ENCODE data around the gene FETUB.

The FETUB gene

DNA sequence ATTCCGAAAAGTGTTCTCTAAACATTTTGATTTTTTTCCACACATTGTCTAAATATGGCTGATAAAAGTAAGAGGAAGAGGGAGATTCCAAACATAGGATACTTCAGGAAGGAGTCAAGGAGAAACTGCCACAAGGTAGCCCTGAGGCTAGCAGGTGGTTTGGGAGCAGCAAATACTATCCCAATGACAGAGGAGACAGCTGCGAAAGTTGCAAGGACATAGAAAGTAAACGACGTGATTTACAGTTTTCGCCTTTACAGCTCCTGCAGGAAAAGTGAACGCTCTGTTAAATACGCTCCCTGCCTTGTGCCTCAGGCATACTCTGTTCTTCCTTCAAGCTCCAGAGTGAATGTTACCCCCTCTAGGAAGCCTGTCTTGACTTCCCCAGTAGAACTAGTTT is 3.7 kb upstream of the FETUB start:
- no peak for FAIRE-seq

DNA sequence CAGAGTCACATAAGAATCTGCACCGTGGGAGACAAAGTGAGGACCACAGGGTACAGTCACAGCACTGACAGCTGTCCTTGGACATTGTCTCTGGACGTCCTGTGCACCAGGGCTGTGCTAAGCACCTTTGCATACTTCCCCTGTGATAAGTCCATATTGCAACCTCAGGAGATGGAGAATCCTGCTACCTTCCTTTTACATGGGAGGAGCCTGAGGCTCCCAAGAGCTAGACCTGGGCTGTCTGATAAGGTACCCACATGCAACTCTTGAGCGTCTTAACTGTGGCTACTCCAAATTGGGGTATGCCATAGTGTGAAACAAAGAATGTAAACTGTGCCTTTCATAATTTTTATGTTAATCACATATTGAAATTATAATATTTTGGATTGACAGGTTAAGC is 2.5 kb upstream of the FETUB start:
- no peak for FAIRE-seq

- no peak for FAIRE-seq
These were observed 1.9 kb upstream of the FETUB start for GRCh38 chr3:186638259-186638658.

DNA sequence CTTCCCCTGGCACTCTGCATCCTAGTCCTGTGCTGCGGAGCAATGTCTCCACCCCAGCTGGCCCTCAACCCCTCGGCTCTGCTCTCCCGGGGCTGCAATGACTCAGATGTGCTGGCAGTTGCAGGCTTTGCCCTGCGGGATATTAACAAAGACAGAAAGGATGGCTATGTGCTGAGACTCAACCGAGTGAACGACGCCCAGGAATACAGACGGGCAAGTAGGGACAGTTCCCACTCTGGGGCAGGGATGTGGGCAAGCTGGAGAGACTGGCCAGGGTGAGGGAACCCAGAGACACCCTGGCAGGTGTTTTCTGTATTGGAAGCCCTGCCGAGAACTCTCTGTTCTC is 247 bp downstream of the FETUB start:
- no peak for FAIRE-seq

GRCh38 chr3:186640929-186641328 is 730 bp downstream of the FETUB start:
- no peak for FAIRE-seq

DNA sequence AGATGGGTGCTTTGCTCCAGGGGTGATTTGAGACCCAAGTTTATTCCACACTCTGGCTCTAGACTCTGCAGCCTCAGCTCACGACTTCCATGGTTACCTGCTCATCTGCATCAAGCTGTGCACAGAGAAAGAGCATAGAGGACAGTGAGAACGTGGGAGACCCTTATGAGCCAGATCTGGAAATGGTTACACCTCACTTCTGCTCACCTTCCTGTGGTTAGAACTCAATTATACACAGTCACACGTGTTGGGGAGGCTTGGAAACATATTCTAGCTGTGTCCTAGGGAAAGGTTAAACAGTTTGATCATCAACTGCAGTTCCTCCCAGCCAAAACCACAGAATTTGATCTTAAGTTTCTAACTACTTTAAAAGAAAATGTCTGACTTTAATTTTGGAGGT is 1.8 kb downstream of the FETUB start:
- FAIRE-seq, result no peak

DNA sequence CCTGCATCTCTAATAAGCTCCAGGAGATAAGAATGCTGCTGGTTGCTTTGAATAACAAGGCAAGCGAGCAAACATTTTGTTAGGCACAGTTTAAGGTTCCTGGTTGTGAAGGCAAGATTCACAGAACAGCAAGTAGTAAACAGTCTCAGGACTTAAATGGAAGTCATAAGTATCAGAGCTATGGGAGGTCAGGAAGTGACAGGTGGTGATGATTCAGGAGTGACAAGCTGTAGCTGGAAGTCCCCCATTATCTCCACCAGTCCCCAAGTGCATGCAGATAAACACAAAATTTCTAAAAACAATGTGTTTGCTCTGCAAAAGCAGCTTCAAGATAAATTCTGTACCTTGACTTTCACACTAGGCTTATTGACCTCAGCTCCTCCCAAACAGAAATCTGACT is 3.3 kb downstream of the FETUB start:
- FAIRE-seq, result no peak

DNA sequence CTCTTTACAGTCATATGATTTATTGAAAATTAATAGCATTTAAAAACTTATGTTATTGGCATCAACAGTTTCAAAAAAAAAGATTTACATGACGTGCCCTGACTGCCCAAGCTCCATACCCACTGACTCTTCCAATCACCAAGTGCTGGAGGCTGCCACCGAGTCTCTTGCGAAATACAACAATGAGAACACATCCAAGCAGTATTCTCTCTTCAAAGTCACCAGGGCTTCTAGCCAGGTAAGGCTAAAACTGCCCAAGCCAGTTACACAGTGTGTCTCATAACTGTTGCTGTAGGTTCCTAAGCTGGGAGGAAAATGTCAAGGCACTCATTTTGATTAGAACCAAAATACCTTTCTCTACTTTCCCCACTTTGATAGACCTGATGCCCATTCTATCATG is 4.5 kb downstream of the FETUB start:
- no peak for FAIRE-seq

- FAIRE-seq, result no peak
These were observed 5.9 kb downstream of the FETUB start for GRCh38 chr3:186646106-186646505.

DNA sequence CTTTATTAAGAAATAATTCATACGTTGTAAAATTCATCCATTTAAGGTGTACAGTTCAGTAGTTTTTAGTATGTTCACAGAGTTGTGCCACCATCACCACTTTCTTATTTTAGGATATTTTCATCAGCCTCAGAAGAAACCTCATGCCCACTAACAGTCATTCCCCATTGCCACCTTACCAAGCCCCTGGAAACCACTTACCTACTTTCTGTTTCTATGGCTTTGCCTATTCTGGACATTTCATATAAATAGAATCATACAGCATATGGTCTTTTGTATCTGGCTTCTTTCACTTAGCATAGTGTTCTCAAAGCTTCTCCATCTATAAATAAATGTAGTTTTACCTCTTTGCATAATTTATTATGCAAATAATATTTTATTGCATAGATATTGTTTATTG is 6.6 kb downstream of the FETUB start:
- FAIRE-seq, result no peak

GRCh38 chr3:186648851-186649250 is 8.7 kb downstream of the FETUB start:
- no peak for FAIRE-seq

DNA sequence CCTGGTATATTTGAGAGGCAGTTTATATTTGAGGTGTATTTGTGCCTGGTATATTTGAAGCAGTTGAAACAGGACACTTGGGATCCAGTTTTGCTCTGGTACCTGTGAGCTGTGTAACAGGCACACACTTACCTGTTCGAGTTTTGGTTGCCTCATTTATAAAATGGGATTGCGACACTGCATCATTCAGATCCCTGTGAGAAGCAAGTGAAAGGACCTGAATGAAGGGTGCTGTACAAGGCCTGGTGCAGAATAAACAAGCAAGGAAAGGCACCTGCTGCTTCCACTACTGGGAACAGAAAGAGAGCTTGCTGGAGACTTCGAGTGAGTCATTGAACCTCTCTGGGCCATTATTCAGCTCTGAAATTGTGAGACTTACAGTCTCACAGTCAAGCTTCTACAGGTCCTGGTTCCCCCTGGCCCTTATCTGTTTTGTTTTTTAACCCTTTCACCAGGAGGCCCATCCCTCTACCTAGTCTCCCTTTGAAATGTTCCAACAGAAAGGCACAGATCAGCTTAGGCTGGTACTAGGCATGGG is 11.5 kb downstream of the FETUB start:
- no peak for FAIRE-seq

- FAIRE-seq, result no peak
These were observed 13.0 kb downstream of the FETUB start for GRCh38 chr3:186653080-186653707.

- no peak for FAIRE-seq
These were observed 13.8 kb downstream of the FETUB start for GRCh38 chr3:186653984-186654383.

DNA sequence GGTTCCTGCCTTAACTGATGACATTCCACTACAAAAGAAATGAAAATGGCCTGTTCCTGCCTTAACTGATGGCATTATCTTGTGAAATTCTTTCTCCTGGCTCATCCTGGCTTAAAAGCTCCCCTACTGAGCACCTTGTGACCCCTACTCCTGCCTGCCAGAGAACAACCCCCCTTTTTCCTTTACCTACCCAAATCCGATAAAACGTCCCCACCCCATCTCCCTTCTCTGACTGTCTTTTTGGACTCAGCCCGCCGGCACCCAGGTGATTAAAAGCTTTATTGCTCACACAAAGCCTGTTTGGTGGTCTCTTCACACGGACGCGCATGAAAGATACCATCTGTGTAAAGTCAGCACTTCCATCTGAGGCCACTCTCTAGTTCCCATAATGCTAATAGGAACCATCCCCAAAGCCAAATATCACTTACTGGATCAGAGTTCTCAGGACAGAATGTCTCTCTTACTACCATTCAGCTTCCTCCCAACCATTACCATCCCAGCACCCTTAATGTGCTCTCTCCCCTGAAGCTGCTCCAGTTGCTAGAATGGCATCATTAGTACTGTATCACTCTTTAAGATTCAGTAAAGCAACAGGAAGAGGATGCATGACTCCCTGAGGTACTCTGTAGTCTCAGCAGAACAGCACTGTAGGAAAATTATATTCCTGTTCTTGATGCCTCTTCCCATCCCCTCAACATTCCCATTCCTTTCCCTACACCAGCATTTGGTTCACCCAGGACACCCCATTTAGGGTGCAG is 23.3 kb downstream of the FETUB start:
- FAIRE-seq, result no peak

GRCh38 chr3:186664119-186664495 is 23.9 kb downstream of the FETUB start:
- FAIRE-seq, result no peak

- no peak for FAIRE-seq
These were observed 24.3 kb downstream of the FETUB start for GRCh38 chr3:186664506-186664905.

DNA sequence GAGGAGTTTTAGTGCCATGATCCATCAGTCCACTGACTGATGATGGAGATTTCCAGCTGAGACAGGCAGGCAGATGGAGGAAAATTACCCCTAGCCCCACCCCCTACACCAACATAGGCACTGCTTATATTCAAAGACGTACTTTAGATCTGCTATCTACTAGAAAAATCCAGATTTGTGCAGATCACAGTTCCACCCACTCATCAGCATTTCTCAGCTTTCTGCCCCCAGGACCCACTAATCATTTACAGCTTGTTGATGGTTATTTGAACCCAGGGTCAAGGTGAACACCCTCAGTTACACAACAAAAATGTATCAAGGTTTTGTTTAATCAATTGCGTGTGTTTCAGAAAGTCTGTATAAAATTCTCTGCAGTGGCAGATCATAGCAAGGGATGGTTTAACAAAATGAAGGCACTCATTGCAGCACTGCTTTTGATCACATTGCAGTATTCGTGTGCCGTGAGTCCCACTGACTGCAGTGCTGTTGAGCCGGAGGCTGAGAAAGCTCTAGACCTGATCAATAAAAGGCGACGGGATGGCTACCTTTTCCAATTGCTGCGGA is 25.5 kb downstream of the FETUB start, which contains the start of gene HRG:
Gene HRG, plus strand, starts transcription at position 390 of the 564 bp plus-strand sequence. Its CDS starts 18 bp downstream, at position 408.
- FAIRE-seq, result no peak

GRCh38 chr3:186668426-186668825 is 28.2 kb downstream of the FETUB start:
- no peak for FAIRE-seq

GRCh38 chr3:186669378-186670084 is 29.3 kb downstream of the FETUB start:
- FAIRE-seq, result no peak

DNA sequence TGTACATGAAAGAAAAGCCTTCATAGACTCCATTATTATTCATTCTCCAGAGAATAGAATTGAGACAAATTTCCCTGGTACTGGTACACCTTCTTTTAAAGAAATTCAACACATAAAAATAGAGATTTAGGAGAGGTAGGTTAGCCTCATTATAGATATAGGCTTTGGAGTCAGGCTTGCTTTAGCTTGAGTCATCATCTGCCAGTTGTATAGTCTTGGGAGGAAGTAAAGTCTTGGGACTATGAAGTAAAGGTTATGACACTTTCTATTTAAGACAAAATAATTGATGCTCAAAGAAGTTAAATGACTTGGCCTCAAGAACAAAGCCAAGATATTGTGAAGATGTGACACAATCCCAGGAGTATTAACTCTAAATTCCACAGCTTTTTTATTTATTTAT is 30.0 kb downstream of the FETUB start:
- FAIRE-seq, result no peak

GRCh38 chr3:186671051-186671450 is 30.9 kb downstream of the FETUB start:
- FAIRE-seq, result peak; percentile 71

- no peak for FAIRE-seq
These were observed 38.4 kb downstream of the FETUB start for GRCh38 chr3:186678604-186679003.

DNA sequence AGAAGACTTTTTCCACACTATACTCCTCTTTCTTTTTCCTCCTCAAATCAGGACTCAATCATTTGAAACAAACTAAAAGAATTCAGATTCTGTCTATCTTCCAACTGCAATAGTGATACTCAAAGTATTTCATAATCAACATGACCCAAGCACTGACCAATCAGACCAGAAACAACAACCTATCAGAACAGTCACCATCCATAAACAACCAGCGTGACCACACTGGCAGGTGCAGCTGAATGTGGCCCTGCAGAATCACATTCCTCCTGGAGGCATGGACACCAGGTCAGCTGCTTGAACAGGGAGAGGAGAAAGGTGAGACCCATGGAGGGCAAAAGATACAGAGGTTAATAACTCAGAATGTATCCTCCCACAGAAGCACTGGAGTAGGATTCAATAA is 39.0 kb downstream of the FETUB start:
- no peak for FAIRE-seq
